Measurements from ENCODE around the gene ACTR3C.
A peak's percentile ranks its signal among the peaks of the same experiment; 100 is the strongest.

Gene ACTR3C

DNA sequence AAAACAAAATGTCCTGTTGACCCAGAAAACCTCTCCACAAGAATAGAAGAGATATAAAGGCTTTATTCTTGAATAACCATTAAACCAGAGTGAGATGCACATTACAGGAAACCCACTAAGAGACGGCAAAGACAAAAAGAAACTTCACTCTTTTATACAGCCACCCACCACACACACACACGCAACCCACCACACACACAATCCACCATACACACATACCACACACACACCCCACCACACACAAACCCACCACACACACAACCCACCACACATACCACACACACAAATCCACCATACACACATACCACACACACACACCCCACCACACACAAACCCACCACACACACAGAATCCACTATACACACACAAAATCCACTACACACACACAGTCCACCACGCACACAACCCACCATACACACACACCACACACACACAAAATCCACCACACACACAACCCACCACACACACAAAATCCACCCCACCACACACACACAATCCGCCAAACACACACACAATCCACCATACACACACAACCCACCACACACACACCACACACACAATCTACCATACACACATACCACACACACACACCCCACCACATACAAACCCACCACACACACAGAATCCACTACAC lies 35.8 kb upstream of the ACTR3C start:
- no peak for DNase-seq

DNA sequence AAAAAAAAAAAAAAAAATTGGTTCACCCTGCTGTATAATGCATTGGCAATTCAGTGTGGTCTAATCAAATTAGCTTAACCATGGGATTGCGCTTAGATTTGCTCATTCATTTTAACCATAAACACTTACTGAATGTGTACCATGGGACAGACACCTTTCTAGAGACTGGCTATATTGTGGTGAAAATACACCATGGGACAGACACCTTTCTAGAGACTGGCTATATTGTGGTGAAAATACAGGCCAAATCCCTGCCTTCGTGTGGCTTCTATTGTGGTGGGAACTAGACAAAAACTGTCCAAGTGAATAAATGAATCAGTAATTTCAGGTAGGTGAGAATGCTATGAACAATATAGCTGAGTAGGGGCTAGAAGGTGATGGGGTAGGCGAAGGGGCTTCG lies 35.1 kb upstream of the ACTR3C start:
- no peak for DNase-seq

DNA sequence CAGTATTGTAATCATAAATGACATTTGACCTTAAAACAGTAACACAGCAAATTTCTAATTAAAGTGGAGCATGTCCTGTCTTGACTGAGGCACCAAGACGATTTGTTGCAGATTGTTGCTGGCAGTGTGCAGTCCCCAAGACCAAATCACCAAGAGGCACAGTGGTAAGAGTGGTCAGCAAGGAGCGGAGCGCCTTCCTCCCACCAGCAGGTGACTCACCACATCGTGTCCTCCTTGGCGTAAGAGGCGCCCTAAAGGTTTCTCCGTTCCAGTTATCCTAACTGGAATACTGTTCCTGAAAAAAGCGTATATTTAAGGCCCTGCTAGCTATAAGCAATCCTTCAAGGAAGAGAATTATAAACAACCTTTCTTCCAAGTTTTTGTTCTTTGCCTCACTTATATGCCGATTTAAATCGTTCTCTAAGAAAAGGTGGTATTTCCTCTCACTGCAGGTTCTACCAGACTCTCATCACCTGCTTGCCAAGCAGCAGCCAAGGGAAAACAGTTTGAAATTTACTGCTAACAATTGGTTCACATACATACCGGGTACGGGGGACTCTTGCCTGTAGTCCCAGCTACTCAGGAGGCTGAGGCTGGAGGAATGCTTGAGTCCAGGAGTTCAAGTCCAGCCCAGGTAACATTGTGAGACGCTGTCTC lies 34.6 kb upstream of the ACTR3C start:
- no peak for DNase-seq

- DNase-seq, result no peak
These were observed 33.9 kb upstream of the ACTR3C start for GRCh38 chr7:150357270-150357669.

- no peak for DNase-seq
These were observed 33.0 kb upstream of the ACTR3C start for GRCh38 chr7:150356265-150356897.

DNA sequence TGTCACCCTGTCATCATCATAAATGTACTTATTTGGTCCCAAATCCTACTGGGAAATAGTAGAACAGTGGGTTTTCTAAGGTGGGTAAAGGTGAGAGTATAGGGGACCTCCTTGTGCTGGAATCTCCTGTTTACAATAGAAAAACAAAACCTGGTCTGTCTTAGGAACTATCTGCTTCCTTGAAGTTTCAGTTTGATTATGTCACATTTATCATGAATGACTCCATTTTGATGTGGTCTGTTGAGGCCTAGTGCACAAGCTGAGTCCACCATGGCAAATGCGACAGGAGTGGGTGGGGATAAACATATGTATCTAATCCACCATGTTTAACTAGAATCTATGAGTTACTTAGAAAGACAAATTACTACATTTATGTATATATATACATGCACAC lies 32.3 kb upstream of the ACTR3C start:
- DNase-seq, result no peak

- no peak for DNase-seq
These were observed 28.3 kb upstream of the ACTR3C start for GRCh38 chr7:150351587-150352194.

DNA sequence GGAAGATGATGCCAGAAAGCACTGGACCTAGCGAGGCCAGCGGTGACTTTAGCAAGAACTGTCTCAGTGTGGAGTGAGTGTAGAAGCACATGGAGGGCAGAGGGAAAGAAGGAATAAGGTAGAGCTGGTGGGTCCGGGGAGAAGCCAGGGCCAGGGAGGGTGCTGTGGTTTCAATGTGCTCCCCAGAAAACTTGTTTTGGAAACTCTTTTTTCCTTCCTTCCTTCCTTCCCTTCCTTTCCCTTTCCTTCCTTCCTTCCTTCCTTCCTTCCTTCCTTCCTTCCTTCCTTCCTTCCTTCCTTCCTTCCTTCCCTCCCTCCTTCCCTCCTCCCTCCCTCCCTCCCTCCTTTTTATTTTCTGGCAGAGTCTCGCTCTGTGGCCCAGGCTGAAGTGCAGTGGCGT lies 23.6 kb upstream of the ACTR3C start:
- no peak for DNase-seq

DNA sequence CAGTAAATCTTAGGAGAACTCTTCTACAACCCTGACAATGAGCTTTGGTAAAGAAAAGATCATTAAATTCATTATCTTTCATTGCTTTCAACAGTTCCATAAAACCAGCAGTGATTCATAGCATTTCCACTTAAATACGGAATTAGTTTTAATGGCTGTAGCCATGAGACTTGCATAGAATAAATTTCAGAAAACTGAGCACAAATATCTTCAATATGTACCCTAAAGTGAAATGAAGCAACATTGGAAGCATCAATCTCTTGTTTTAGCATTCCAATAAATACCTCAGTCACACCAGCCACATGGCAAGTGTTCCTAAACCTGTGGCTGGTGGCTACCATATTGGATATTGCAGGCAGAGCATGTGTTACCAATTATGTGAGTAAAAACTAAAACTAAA lies 21.7 kb upstream of the ACTR3C start:
- DNase-seq, result no peak

DNA sequence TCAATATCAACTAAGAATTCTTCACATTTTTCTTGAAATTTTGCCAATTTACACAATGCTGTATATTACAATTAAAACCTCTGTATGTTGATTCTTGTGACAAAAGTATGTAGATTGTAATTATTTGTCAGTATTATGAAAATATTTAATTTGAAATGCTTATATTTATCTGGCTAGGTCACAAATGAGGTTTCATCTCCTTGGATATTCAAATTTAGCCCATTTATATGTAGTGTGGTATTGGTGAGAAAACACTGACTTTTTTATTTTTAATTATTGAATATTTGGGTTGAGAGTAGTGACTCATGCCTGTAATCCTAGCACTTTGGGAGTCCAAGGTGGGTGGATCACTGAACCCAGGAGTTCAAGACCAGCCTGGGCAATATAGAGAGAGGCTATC lies 21.0 kb upstream of the ACTR3C start:
- DNase-seq, result no peak

DNA sequence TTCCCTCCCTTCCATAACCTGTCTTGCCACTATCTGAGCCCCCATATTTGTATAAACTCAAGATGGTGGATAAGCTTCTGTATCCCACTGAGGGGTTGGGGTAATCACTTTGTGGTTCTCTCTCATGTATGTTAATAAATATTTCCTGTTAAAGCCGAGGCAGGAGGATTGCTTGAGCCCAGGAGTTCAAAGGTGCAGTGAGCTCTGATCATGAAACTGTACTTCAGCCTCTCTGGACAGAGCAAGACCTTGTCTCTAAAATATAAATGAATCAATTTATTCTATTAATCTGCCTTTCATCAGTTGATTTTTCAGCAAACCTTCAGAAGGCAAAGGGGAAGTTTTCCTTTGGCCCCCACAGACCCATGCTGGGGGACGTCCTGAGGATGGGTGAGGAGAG lies 19.9 kb upstream of the ACTR3C start:
- no peak for DNase-seq

- DNase-seq, result no peak
These were observed 18.7 kb upstream of the ACTR3C start for GRCh38 chr7:150342121-150342408.

- peak; percentile 70 for DNase-seq
These were observed 18.1 kb upstream of the ACTR3C start, which contains the start of gene RARRES2 for GRCh38 chr7:150341263-150342120. Gene RARRES2, minus strand, starts transcription at chr7:150341629. Its CDS starts 1,020 bp downstream, at chr7:150340609.

DNA sequence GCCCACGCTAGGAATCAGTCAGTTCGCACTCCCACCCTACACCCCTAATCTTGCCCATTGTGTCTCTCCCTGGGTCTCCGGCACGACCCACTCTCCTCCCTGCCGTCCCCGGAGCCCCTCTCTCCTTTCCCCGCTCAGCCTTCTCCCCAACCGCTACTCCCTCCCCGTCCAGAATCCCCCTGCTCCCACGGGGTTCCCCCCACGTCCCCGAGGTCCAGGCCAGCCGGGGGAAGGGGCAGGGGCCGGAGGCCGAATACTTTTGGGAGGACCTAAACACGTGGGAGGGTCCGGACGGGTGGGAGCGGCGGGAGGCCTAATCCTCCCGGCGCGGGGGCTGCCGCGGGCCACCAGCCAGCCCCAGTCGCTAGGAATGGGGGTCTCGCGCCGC lies 17.5 kb upstream of the ACTR3C start:
- no peak for DNase-seq

DNA sequence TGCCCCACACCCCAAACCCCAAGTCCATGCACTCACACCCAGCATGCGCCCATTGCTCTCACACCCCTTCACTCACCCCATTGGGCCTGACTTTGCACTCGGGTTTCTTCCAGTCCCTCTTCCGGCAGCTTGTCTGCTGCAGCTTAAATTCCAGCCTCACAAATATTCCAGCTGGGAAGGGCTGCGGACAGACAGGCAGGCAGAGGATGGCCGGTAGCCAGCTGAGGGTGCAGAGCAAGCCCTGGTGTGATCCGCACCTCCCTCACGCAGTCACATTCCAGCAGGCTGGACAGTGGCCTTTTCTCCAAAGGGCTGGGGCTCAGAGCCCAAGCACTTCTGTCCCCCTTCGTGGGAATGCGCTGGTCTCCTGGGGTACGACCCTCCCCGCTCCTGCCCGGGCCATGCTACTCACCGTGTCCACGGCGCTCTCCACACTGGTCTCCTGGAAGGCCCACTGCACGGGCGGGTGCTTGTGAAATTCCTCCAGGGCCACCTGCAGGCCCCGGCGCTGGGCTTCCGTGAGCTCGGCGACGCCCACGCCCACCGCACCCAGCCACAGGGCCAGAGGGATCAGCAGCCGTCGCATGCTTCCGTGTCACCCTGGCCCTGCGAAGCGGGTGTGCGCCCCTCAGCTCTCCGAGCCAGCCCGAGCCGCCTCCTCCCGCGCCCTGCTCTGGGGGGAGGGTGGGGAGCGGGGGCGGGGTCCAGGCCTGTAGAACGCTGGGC lies 16.8 kb upstream of the ACTR3C start:
- DNase-seq, result peak; percentile 48

- no peak for DNase-seq
These were observed 16.1 kb upstream of the ACTR3C start for GRCh38 chr7:150339409-150339809.

GRCh38 chr7:150338166-150338829 lies 15.0 kb upstream of the ACTR3C start:
- DNase-seq, result no peak

- no peak for DNase-seq
These were observed 14.3 kb upstream of the ACTR3C start for GRCh38 chr7:150337659-150338081.

DNA sequence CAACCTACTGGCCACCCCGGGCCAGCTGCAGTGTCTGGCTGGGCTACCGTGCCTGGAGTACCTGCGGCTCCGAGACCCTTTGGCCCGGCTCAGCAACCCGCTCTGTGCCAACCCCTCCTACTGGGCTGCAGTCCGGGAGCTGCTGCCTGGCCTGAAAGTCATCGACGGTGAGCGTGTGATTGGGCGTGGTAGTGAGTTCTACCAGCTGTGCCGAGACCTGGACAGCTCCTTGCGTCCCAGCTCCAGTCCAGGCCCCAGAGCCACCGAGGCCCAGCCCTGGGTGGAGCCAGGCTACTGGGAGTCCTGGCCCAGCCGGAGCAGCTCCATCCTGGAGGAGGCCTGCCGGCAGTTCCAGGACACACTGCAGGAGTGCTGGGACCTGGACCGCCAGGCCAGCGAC lies 13.8 kb upstream of the ACTR3C start:
- DNase-seq, result no peak

DNA sequence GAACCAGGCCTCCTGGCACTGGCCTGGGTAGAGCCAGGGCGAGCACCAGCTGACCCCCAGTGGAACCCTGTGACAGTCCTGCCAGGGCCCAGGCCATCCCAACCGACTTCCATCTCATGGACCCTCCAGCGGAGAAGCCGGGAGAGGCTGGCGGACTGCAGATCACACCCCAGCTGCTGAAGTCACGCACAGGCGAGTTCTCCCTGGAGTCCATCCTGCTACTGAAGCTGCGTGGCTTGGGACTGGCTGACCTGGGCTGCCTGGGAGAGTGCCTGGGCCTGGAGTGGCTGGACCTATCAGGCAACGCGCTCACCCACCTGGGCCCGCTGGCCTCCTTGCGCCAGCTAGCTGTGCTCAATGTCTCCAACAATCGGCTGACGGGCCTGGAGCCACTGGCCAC lies 13.4 kb upstream of the ACTR3C start:
- DNase-seq, result no peak

DNA sequence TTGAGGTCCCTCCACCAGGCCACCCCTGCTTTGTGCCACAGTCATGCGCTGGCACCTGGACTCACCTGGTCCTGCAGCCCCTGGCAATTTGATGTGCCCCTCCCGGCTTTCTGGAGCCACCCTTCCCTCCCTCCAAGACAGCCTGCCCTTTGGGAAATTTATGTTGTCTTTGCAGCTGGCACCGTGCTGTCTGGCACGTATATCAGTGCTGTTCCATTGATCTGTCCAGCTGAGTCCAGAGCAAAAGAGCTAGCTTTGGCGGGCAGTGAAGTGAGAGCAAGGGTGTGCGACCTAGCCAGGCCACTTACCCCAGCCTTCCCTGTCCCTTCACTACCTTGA lies 12.4 kb upstream of the ACTR3C start:
- no peak for DNase-seq

Data from left hindlimb (tissue), 1 donor.